Mucosa of descending colon (tissue), 3 donors: Measurements from ENCODE around the gene MYBBP1A. TPM values are rescaled to one million over a fixed set of nuclear protein-coding genes. Genes with fewer than 3 reads are reported as not detected.

Source experiments
- ATAC-seq: fragments of 200-7000 bp; cut with Tn5 transposase; one replicate; pipeline ENCODE4 v1.9.1; 2020; ENCODE audit warnings: mild to moderate bottlenecking, moderate library complexity
- DNase-seq, 3 donors: peaks; one replicate each; pipeline ENCODE4 v3.0.0-alpha.2; 2020
- H3K36me3 ChIP-seq: fragments of 200-600 bp; one replicate; pipeline ENCODE4 v1.8.0; 2021; ENCODE audit warnings: low read depth, mild to moderate bottlenecking
- H3K4me1 ChIP-seq: fragments of 200-600 bp; one replicate; pipeline ENCODE4 v1.8.0; 2021; ENCODE audit warnings: low read depth, mild to moderate bottlenecking
- H3K4me3 ChIP-seq: fragments of 200-600 bp; one replicate; pipeline ENCODE4 v1.8.0; 2021; ENCODE audit warnings: mild to moderate bottlenecking
- H3K9me3 ChIP-seq: fragments of 200-600 bp; one replicate; pipeline ENCODE4 v1.8.0; 2021; ENCODE audit warnings: mild to moderate bottlenecking
- intact Hi-C, 2 donors: fragments of 100-400 bp; cut with DNase I in 1 of 2; cut with micrococcal nuclease in 1 of 2; formaldehyde crosslinking; loops; one replicate each; pipeline versions ENCODE4 v1.11.0 to v1.11.1; 2022; cut with DNase I, micrococcal nuclease
- total RNA-seq, 3 donors: library from RNA; stranded (reverse); fragmentation: NEBNext Ultra II Directional in 2 of 3; extraction: Animal tissue kit (Norgen Biotek cat#: 25700) in 2 of 3; gene quantifications; one replicate each; pipeline versions ENCODE4 v1.2.1 to v1.2.4, GENCODE V29; 2021 to 2023
- TF ChIP-seq, protein P1 (sequence below): fragments of 200-600 bp; IDR thresholded peaks from one replicate; pipeline ENCODE4 v1.8.0; 2022; ENCODE audit warnings: antibody characterized with exemption, mild to moderate bottlenecking
- donor health status: DM: no; HTN: no; CAD: no; lungs with moderate emphysema.
- donor health status: DM: no; HTN: no; CAD: no.
- donor health status: DM: no; HTN: yes; CAD: no.

MYBBP1A gene
- total RNA-seq, 3 donors from 2014 or later = 32.7 to 41.4 (median 36.7) TPM

DNA sequence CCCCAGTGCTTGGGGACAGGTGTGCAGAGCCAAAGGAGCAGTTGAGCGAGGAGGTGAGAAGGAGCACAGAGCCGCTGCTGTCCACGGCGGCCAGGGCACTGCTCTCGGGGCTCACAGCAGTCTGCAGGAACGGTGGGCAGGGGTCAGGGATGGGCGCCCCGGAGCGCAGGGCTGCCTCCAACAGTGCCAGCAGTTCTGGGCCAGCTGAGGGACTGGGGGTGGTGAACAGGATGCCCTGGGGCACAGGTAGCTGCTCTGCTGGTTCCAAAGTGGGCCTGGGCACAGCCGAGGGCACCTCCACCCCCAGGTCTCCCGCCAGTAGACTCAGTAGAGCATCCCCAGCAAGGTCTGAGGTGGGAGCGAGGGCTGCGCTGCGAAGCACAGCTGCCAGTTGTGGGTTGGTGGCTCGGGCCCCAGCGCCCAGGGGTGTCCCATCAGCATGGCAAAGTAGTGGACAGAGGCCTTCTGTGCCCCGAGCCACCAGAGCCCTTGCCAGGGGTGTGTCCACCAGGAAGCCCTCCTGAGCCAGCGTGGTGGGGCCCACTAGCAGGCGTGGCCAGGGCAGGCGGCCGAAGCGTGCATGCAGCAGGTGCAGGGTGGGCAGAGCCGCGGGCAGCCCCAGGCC lies 3.3 kb upstream of the MYBBP1A start:
- H3K4me1 ChIP-seq = peaks cover 44% of the 10 kb centered on the region

DNA sequence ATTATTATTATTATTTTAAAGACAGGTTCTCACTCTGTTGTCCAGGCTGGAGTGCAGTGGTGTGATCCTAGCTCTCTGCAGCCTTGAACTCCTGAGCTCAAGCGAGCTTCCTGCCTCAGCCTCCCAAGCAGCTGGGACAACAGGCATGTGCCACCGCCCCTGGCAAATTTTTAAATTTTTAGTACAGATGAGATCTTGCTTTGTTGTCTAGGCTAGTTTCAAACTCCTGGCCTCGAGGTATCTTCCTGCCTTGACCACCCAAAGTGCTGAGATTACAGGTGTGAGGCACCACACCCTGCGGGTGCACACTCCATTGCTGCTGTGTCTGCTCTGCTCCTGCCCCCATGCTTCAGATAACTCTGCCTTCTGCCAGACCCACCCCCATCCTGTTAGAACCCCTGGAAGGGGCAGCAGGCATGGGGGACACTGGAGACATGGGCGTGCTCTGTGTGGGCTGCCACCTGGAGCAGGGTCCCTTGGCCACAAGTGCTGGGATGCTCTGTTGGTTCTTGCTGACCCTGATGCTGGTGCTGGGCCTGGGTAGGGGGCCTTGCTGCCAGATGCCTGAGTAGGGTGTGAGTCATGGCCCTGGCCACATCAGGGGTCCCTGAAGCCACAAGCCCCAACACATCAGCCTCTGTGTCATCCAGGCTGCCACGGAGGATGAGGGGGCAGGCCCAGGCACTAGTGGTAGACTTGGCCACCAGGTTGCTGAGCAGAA lies 2.6 kb upstream of the MYBBP1A start:
- intact Hi-C loops = no loop called here
- DNase-seq = peak in 1 of 3 donors; percentile 47
- Histone ChIP-seq H3K4me1 (peaks cover 43% of the 10 kb centered on the region), H3K36me3 (no peaks in the 10 kb centered on the region), H3K4me3 (no peak overlapping the region), H3K9me3 (no peaks in the 10 kb centered on the region)
- TF ChIP-seq, protein P1, sequence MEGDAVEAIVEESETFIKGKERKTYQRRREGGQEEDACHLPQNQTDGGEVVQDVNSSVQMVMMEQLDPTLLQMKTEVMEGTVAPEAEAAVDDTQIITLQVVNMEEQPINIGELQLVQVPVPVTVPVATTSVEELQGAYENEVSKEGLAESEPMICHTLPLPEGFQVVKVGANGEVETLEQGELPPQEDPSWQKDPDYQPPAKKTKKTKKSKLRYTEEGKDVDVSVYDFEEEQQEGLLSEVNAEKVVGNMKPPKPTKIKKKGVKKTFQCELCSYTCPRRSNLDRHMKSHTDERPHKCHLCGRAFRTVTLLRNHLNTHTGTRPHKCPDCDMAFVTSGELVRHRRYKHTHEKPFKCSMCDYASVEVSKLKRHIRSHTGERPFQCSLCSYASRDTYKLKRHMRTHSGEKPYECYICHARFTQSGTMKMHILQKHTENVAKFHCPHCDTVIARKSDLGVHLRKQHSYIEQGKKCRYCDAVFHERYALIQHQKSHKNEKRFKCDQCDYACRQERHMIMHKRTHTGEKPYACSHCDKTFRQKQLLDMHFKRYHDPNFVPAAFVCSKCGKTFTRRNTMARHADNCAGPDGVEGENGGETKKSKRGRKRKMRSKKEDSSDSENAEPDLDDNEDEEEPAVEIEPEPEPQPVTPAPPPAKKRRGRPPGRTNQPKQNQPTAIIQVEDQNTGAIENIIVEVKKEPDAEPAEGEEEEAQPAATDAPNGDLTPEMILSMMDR = no peak
- no peak for ATAC-seq

More for the DNA sequence above, 3.3 kb upstream of the MYBBP1A start:
- no peak for ATAC-seq
- Histone ChIP-seq H3K4me3 (no peak overlapping the region), H3K9me3 (no peaks in the 10 kb centered on the region), H3K36me3 (no peaks in the 10 kb centered on the region)
- intact Hi-C loops = no loop called here
- DNase-seq = peak in 2 of 3 donors; percentile 39 to 62
- TF ChIP-seq, protein P1 = no peak

DNA sequence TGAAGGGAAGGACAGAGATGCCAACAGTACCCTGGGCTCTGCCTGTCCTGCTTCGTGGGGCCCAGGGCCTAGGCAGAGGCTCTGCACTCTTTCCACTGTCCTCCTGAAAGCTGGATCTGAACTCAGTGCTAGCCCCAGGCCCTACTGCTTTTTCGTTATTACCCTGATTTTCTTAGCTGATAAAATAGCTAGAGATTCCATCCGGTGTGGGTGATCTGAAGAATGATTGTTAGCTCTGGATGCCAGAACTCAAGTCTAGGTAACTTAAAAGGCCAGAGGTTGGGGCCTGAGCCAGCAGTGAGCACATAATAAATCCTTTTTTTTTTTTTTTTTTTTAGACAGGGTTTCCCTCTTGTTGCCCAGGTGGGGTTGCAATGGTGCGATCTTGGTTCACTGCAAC lies 1.8 kb upstream of the MYBBP1A start:
- Histone ChIP-seq H3K4me1 (peaks cover 38% of the 10 kb centered on the region), H3K9me3 (no peaks in the 10 kb centered on the region), H3K4me3 (no peak overlapping the region), H3K36me3 (no peaks in the 10 kb centered on the region)
- DNase-seq = peak in 1 of 3 donors; percentile 3
- TF ChIP-seq, protein P1 = no peak
- intact Hi-C loops = no loop called here
- ATAC-seq = no peak

DNA sequence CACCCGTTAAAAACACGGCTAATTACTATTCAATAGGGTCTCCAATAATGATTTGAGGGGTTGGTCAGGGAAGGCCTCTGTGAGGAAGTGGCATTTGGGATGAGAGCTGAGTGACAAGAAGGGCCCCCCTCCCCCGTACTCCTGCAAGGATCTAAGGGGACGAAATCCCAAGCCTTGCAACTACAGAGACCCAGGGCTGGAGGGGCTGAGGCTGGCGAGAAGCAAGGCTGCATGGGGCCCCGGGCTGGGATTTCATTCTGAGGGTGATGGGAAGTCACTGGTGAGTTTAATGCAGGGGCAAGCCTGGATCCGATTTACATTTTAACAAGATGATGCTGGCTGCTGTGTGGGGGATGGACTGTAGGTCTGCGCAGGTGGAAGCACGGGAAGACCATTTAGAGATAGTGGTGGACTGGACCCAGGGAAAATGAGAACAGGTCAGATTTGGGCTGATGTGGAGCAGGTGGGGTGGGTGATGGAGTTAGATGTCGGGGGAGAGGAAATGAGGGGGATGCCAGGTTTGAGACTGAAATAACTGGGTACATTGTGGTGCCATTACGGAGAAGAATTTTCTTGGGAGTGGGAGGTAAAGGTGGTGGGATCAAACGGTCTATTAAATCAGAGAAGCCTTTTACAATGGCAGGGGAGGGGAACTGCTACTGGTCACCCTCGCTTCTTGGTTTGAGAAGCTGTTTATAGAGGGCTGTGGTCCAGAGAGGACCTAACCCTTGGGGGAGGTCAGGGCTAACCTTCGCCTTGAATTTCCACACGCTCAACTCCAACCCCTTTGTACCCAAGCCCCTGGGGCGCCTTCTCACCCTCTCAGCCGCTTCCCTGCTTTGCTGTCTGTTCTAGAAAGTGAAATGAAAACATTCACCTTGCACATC lies 932 bp upstream of the MYBBP1A start:
- no peaks in the 10 kb centered on the region for H3K36me3 ChIP-seq
- intact Hi-C loops = no loop called here
- peaks cover 32% of the 10 kb centered on the region for H3K4me1 ChIP-seq
- ATAC-seq (no peak), DNase-seq (peak in 2 of 3 donors; percentile 29 to 33)
- no peaks in the 10 kb centered on the region for H3K9me3 ChIP-seq
- TF ChIP-seq, protein P1 = no peak
- peak overlapping the region; percentile 48 for H3K4me3 ChIP-seq

DNA sequence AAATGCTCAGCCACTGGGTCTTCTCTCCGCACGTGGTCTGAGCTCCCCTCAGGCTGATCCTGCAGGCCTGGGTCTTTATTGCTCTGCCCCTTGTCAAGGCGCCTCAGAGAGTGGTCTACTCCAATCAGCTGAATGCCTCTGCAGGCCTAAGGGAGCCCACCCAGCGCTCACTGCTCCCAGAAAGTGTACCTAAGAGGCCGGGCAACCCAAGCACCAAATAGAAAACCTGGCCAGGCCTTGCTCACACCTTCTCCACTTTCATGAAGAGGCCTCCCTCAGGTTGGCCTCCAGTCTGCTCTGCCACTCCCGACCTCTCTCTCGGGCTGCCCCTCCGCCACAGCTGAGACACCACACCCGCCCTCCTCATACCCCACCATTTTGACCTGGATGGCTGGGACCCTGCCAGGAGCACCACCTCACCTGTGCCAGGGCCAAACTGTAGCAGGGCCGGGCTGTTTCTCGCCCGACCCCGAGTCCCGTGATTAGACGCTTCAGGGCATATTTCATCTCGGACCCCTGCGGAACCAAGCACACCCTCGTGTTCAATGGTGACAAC lies 665 bp downstream of the MYBBP1A start:
- DNase-seq = no peak
- Histone ChIP-seq H3K4me3 (peak overlapping the region; percentile 48), H3K9me3 (no peaks in the 10 kb centered on the region), H3K4me1 (peaks cover 26% of the 10 kb centered on the region), H3K36me3 (no peaks in the 10 kb centered on the region)
- intact Hi-C loops = no loop called here
- TF ChIP-seq, protein P1 = no peak
- ATAC-seq = peak; percentile 3
